ENCODE data around the gene PRMT7.

PRMT7 gene

DNA sequence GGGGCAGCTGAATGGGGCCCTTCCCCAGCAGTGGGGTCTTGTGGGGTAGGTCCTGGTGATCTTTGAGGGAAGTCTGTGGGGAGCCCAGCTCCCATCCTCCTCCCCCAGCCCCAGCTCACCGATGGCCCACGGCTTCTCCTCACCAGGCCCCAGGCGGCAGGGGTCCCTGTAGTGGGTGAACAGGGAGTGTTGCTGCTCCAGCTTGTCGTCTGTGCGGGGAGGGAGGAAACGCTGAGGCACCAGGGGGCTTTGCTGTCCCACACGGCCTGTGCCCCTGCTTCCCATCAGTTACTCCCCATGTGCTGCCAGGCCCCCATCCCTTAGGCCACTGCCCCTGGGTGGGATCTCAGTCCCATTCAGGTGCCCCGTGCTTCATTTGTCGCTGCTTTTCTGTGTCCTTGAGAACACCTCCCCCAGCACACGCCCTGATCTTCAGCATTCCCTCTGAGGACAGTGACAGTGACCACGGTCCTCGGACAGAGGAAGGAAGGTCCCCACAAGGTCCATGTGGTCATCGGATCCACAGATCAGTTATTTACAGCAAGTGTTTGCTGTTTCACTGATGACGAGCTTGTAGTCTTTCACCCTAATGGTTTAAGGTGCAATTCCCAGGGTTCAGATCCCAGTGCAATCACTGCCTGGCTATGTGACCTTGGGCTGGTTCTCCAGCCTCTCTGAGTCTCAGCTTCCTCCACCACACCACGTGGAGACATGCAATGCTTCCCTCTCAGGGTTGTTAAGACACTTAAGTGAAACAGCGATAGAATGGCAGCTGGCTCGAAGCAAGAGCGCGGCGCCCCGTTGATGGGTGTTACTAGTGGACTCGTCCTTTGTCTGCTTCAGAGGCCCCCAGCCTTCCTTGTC lies 53.1 kb downstream of the PRMT7 start:
- DNase-seq (ENCODE audit: low read depth) = no peak

DNA sequence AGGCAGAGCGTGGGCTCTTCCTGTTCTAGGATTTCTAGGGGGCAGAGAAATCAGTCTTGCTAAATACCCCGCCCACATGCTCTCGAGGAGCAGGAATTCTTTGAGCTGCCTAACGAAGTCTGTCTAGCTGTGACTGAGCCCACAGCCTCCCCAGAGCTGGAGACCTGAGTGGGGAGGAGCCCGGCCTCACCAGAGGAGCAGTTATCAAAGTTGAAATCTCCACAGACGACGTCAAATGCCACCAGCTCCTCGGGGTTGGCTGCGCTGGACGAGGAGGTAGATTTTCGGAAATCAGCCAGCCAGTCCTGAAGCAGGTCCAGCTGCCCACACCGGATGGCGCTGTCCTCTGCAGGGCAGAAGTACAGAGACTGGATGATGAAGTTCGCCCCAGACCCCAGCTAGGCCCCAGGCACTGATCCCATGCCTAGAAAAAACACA lies 53.8 kb downstream of the PRMT7 start:
- DNase-seq (ENCODE audit: low read depth) = no peak

DNA sequence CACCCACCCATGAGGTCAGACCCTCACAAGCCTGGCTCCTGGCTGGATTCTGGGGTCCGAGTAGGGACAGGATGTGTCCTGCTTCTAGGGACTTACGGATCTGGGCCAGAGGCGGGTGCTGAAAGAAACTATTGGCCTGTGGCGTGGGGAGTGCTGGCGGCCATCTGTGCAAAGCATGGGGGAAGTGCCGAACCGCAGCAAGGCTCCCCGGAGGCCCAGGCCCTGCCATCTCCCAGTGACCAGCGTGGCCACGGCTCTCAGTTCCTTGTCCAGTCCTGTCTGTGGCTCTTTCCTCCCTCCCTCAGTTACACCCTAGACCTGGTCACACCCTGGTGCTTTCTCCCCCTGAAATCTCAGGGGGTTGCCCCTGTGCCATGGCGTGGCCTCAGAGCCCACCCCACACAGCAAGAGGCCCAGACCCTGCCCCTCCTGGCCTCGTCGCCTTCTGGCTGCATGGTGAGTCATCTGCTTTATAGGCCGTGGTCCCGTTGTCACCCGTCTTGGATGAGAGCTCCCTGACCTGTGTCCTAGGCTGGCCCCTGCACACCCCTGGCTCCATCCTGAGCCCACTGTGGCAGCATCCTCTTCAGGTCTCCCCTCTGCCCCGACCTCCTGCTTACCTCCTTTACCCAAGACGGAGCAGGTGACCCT lies 54.5 kb downstream of the PRMT7 start:
- no peak for DNase-seq (ENCODE audit: low read depth)

DNA sequence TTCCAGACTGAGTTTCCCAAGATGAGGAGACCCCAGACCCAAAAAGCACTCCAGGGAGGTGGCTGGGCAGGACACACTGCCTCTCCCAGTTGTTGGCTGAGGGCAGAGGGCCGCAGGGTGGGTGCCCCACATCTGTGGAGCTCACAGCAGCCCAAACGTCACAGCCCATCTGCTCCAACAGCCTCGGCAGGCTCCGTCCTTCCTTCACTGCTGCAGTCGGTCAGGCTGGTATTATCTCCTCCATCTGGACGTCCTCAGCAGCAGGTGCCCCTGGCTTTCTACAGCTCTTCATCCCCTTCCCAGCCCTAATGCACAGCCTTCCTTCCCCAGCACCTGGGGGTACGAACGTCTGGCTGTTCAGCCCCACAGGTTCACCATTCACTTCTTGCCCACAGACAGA lies 55.2 kb downstream of the PRMT7 start:
- DNase-seq (ENCODE audit: low read depth) = no peak

DNA sequence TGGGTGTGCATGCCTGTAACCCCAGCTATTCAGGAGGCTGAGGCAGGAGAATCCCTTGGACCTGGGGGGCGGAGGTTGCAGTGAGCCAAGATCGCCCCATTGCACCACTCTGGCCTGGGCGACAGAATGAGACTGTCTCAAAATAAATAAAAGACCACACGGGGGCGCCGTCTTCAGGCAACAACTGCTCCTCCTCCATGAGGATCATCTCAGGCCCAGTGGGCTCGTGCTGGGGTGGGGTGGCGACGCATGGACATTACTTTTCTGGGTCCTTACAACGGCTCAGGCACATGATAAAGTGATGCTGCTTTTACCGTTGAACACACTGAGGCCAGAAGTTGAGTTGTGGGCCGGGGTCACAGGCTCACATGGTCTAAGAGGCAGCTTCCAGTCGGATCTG lies 56.2 kb downstream of the PRMT7 start:
- DNase-seq (ENCODE audit: low read depth) = no peak

DNA sequence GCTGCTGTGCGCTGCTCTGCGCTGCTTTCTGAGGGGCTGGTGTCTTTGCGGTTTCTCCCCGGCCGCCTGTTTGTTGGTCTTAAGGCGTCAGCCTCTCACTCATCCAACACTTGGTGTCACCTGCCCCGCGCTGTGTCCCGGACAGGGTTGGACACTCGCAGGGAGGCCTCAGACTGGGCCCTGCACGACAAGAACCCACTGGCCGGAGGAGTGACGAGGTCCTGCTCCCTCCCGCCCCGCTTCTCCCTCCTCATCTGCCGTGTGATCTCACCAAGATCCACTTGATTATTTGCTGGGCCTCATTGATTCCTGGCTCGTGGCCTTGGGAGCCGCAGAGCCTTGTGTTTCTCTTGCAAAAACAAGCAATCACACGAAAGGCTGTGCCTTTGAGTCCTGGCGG lies 56.6 kb downstream of the PRMT7 start:
- DNase-seq (ENCODE audit: low read depth) = no peak

DNA sequence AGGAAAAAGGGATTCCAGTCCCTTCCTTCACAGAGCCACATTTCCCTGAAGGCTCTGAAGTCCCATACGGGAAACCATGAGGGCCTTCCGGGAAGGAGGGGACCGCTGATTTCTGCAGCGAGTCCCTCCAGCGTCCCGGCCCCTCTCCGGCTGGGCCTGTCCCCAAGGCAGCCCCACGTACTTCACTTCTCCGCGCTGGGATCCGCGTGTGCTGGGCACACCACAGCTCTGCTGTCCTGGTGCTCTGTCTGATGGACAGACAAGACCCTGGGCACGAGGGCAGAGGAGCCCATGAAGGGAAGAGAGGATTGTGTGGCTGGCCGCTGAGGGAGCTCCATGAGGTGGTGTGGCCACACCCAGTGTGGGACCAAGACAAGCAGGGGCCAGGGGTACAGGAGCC lies 57.1 kb downstream of the PRMT7 start:
- no peak for DNase-seq (ENCODE audit: low read depth)

DNA sequence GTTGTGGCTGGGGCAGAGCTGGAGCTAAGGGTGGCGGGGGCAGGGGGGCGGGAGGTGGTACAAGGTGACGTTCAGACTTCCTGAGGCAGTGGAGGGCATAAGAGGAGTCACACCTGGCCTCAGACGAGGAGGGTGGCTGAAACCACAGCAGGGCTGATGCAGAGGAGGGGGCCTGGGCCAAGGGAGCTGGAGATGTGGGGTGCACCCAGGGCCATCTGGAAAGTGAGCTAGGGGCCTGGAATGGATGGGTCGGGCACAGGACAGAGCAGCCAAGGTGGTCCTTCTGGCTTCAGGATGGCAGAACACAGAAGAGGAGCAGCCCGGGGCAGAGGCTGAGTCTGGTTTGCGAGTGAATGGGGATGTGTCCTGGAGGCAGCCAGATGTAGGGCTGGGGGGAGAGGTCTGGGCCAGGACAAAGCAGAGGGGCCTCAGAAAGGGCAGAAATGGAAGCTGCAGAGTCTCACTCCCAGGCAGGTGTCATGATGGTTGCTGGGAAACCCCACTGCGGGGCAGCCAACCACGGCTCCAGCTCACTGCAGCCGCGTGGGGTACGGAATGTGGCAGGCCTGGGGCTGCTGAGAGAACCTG lies 57.6 kb downstream of the PRMT7 start:
- no peak for DNase-seq (ENCODE audit: low read depth)

DNA sequence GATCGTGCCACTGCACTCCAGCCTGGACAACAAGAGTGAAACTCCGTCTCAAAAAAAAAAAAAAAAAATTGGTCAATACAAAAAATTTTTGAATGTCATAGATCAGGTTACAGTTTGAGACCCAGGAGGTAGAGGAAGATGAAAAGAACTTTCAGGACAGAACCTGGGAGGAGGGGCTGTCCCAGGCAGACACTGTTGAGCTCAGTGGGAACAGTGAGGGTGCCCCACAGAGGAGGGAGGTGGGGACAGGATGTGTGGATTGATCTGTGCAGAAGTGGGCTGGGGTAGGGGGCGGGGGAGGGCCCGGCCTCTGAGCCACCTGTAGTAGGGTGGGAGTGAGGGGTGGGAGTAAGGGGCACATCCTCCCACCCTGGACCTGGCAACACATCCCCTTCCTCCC lies 58.3 kb downstream of the PRMT7 start:
- DNase-seq (ENCODE audit: low read depth) = no peak

DNA sequence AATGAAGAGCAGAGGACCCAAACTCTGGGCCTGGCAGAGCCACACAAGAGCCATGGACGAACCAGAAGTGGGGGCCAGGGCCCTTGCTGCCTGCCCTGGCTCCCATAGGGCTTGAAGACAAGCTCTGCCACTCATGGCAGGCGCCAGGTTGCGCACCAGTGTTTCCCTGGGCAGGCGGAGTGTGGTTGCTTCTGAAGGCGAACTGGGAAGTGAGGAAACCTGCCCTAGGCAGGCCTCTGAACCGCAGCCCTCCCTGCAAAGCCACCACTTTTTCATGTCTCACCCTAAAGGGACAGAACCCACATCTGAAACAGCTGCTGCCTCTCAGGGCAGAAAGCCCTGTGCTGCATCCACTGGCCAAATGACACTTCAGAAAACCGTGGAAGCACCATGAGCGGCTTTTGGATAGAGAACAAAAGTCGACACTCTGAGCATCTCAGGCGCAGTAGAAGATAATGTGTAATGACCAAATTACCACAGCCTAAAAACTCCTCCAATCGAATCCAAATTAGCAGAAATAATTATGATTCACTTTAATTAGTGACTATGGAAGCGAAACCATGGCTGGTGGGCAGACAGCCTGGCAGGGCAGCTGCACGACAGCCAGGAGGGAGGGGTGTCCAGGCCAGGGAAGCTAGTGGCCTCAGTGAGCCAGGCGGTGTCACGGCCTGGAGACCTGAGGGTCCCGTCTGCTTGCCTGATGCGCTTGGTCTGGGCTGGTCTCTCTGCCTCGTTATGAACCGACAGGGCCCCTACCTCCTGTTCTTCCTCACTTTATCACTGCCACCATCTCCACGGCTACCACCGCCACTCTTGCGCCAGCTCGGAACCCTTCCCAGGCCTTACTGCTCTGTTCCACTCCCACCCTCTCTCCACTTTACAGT lies 59.1 kb downstream of the PRMT7 start:
- no peak for DNase-seq (ENCODE audit: low read depth)

DNA sequence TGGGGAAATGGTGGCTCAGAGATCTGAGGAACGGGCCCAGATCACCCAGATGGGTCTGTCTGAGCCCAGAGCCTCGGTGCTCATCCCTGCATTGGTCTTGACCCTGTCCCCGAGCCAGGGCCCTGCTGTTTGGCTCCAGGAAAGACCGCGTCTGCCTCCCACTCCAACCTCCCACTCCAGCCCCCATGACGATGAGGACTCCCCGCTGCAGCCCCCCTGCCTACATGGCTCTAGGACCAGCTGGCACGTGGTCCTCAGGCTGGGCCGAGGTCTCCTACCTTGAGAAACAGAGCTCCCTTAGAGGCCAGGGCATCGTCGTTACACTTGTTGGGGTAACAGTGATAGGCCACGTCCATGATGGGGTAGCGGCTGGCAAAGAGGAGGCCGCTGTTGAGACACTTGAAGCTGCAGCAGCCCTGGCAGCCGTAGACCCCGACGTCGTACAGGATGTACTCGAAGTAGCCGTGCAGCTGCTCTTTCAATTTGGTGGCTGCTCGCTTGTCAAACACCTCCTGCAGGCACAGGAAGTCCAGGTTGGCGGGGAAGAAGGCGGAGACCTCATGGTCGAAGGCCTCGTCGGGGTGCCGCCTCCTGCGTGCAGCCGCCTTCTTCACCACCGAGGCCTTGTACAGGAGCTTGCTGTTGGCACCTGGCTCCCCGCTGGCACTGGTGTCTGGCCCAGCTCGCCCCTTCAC lies 59.9 kb downstream of the PRMT7 start:
- DNase-seq (ENCODE audit: low read depth) = no peak

DNA sequence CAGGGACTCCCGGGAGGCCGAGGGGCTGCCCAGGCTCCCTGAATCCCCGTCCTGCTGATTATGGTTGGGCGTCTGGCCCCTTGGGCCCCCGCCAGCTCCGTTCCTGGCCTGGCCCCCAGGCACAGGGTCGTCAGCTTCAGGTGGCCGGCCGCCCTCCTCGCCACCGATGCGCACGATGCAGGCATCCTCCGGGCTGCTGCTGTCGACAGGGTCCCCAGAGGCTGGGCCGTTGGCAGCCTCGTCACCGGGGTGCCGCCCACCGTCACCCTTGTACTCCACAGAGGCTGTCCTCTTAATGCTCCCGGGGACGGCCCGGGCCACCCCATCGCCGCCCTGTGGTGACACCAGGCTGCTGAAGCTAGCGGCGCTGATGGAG lies 60.4 kb downstream of the PRMT7 start:
- DNase-seq (ENCODE audit: low read depth) = no peak

DNA sequence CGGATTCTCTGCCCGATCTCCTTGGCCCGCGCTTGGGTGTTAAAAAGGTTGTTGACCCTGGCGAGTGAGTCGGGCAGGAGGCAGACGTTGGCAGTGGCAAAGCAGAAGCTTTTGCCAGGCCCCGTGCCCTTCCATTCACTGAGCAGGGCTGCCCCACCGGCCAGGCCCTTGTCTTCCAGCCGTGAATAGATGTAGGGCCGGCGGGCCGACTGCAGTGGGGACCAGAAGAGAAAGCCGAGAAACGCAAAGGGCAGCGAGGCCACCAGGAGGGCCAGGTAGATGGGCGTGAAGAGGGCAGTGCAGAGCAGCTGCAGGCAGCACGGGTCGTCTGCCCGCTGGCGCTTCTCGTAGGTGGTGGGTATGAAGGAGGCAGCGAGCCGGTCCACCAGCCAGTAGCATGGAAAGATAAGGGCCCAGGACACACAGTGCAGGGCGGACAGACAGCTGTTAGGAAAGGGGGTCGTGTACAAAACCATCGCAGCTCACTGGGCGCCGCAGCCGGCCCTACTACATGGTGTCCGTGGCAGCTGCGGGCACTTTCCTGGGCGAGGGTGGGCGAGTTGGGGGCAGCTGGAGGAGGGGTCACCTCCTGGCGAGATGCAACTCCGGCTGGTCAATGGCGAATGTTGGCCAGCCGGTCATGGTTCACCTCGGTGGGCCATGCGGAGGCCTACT lies 61.0 kb downstream of the PRMT7 start:
- DNase-seq (ENCODE audit: low read depth) = no peak

DNA sequence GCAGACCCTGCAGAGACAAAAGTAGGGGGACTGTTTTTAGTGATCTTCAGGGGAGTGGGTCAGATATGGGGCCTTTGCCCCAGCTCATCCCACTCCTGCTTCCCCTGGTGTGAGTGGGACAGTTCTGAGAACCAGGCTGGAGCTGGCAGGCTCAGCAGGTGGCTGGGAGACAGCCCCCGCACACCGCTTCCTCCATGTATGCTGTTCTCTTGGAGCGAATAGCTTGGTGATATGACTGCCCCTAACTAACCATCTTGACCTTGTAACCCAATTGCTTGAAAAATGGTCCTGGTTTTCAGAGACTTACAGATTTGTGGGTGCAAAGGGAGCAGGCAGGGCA lies 61.5 kb downstream of the PRMT7 start:
- no peak for DNase-seq (ENCODE audit: low read depth)

DNA sequence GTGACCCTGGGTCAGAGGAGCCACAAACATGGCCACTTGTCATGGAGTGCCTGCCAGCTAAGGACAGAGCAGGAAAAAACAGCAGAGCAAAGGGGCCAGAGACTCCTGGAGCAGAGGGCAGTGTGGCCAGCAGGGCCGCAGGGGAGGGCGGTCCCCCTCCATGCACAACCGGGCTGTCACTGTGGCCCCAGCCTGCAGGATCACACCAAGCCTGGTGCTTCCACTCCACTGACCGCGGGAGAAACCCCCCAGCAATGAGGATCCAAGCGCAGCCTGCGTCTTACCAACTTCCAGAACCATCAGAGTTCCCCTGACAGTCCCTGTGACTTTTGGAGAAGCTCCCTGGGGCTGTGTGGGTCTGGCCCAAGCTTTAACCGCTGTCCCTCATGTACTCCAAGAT lies 62.0 kb downstream of the PRMT7 start:
- DNase-seq (ENCODE audit: low read depth) = no peak

DNA sequence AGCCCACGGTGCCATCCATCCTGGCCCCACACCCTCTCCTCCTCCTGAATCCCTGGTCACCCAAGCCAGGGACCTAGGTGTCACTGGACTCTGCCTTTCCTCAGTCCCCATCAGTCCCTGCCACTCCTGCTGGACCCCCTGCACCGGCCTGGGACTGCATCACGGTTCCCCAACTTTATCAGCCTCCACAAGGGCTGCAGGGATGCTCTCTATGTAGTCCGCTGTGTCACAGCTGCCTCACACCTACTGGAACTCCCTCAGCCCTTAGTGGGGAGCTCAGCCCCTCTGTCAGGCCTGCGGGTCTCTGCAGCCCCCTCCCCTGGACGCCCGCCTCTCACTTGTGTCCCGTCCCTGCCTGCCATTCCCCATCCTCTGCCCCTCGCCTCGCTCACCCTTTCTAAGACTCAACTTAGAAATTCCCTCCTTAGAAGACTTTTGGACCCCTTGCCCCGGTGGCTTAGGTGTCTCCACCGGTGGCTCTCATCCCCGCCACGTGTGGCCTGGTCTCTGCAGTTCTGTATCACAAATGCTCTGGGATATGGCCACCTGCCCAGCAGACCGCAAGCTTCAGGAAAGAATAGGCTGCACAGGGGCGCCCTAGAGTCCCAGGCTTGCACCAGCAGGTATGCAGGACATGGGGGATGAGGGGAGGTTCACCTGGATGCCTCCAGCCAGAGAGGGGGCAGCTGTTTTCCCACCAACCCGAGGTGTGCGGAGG lies 62.9 kb downstream of the PRMT7 start:
- DNase-seq (ENCODE audit: low read depth) = no peak

DNA sequence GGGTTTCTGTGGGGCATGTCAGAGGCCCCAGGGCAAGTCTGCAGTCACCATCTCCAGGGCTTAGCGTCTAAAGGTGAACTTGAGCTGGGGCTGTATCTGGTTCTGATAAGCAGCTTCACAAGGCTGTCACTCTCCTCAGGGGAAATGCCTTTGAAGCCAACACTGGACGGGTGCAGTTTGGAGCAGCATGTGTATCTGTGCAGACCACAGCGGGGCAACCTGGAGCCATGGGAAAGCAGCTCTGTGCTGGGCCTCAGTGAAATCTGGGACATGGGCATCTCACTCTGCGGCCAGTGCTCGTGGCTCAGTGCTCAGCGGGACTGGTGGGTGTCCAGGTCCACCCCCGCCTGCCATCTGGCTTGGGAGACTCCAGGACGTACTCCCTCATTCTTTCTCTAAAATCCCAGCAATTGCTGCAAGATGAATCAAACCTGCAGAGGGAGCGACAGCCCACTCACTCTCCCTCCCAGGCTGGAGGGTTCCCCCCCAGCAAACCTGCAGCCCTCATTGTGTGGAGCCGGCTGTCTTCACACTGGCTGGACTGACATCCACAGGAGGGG lies 63.5 kb downstream of the PRMT7 start:
- no peak for DNase-seq (ENCODE audit: low read depth)

DNA sequence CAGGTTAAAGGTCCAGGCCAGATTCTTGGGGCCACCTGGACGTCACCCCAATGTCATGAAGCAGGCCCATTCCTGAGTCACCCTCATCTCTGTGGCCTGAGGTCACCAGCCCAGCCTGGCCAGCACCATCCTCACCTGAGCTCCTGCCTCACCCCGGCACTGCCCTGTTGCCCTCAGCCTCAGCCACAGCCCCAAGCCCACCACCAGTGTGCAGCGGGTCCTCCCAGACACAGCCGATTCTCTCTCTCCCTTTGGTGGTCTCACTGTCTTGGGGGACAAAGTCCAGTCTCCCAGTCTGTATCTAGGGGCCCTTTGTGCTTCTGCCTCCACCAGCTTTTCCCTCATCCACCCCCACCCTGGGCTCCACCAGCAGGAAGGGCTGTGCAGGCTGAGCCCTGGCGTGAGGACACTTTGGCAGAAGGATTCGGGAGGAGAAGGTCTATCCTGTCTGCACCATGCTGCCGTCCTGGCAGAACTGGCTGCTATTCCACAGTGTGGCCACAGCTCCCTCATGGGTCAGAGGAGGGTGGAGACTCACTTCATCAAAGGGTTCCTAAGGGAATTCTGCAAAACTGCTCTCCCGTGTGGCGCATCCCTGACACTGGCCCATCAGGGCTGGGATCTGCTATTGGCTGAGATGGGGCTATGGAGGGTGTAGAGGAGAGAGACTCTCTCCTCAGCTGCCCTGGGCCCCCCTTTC lies 64.3 kb downstream of the PRMT7 start:
- DNase-seq (ENCODE audit: low read depth) = no peak

DNA sequence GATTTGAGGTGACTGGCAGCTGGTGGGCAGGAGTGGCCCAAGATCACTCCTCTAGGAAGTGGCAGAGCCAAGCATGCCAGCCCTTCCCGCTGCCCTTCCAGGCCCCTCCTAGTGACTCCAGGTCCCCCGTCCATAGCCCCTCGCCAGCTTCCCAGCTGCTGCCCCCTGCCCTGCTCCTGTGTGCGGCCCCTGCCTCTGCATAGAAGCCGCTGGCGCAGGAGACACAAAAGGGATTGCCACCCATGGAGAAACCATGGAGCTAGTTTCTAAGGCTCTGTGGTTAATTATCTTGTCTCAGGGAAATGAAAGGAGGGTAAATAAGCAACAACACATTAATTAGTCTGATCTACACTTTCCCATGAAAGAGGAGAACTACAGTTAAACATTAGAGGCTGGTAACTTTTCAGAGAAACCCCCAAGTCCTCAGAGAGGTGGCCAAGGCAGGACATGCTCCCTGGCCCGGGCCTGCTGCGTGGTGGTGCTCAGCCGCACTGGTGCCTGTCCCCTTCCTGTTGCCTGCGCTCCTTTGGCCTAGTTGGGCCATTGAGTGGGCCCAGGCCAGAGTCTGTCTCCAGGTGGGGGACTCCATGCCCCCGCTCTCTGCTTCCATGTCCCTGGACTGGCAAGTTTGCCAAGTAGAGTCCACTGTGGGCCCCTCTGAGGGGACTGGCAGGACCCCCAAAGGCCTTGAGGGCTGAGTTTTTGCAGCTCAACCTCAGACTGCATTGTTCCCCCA lies 65.2 kb downstream of the PRMT7 start:
- no peak for DNase-seq (ENCODE audit: low read depth)

Measured in GM04504 (cell line).